HEK293T (cell line): ENCODE measurements around the gene PEX13.
A peak's percentile ranks its signal among the peaks of the same experiment; 100 is the strongest.
"Not testable (repeated sequence)": the region's sequence is repeated elsewhere in the genome, so short reads cannot be mapped to it uniquely, and the experiment has no call there.

Source experiments
- CTCF ChIA-PET: fragments of 350-600 bp; formaldehyde crosslinking; extraction: SDS; loops from one replicate; lab custom pipeline; 2021; ENCODE audit warnings: antibody characterized with exemption, inconsistent platforms; lab: Yijun Ruan, JAX
- POLR2A ChIA-PET: fragments of 350-600 bp; formaldehyde crosslinking; extraction: SDS; loops from one replicate; lab custom pipeline; 2020; ENCODE audit warnings: antibody characterized with exemption, inconsistent platforms; lab: Yijun Ruan, JAX
- DNase-seq: peaks from one replicate; pipeline ENCODE4 v3.0.0; 2012; ENCODE audit warnings: mixed read lengths; ENCODE audit errors: extremely low spot score
- ARNT ChIP-seq: fragments of 450-650 bp; IDR thresholded peaks from 2 replicates; pipeline ENCODE4 v1.6.1; 2017; ENCODE audit warnings: mild to moderate bottlenecking
- BHLHE40 ChIP-seq: fragments of 450-650 bp; IDR thresholded peaks from 2 replicates; pipeline ENCODE4 v1.6.1; 2016; ENCODE audit warnings: mild to moderate bottlenecking, moderate library complexity, borderline replicate concordance
- CTBP1 ChIP-seq: fragments of 450-650 bp; IDR thresholded peaks from 2 replicates; pipeline ENCODE4 v1.6.1; 2016; ENCODE audit warnings: borderline replicate concordance
- ELF4 ChIP-seq: fragments of 450-650 bp; IDR thresholded peaks from 2 replicates; pipeline ENCODE4 v1.6.1; 2017; ENCODE audit warnings: antibody characterized with exemption
- FOXA1 ChIP-seq: fragments of 450-650 bp; IDR thresholded peaks from 2 replicates; pipeline ENCODE4 v1.6.1; 2016; ENCODE audit warnings: mild to moderate bottlenecking
- FOXK2 ChIP-seq: fragments of 450-650 bp; IDR thresholded peaks from 2 replicates; pipeline ENCODE4 v1.6.1; 2016; ENCODE audit warnings: mild to moderate bottlenecking
- FOXM1 ChIP-seq: fragments of 450-650 bp; IDR thresholded peaks from 2 replicates; pipeline ENCODE4 v1.6.1; 2017; ENCODE audit warnings: mild to moderate bottlenecking, borderline replicate concordance
- HDGF ChIP-seq: fragments of 450-650 bp; IDR thresholded peaks from 2 replicates; pipeline ENCODE4 v1.6.1; 2017; ENCODE audit warnings: antibody characterized with exemption, borderline replicate concordance
- L3MBTL2 ChIP-seq: fragments of 450-650 bp; conservative IDR thresholded peaks from 2 replicates; pipeline ENCODE4 v1.6.1; 2016; ENCODE audit warnings: mild to moderate bottlenecking
- LEF1 ChIP-seq: fragments of 450-650 bp; IDR thresholded peaks from 2 replicates; pipeline ENCODE4 v1.6.1; 2017; ENCODE audit warnings: mild to moderate bottlenecking, borderline replicate concordance
- NFRKB ChIP-seq: fragments of 450-650 bp; IDR thresholded peaks from 2 replicates; pipeline ENCODE4 v1.6.1; 2016; ENCODE audit warnings: mild to moderate bottlenecking, moderate library complexity
- PKNOX1 ChIP-seq: fragments of 450-650 bp; IDR thresholded peaks from 2 replicates; pipeline ENCODE4 v1.6.1; 2016
- SP1 ChIP-seq: fragments of 450-650 bp; IDR thresholded peaks from 2 replicates; pipeline ENCODE4 v1.6.1; 2017
- SUZ12 ChIP-seq: fragments of 450-650 bp; IDR thresholded peaks from 2 replicates; pipeline ENCODE4 v1.6.1; 2016; ENCODE audit warnings: mild to moderate bottlenecking
- TARDBP ChIP-seq: fragments of 450-650 bp; IDR thresholded peaks from 2 replicates; pipeline ENCODE4 v1.6.1; 2016
- ZNF384 ChIP-seq: fragments of 450-650 bp; IDR thresholded peaks from 2 replicates; pipeline ENCODE4 v1.6.1; 2016

Gene PEX13

DNA sequence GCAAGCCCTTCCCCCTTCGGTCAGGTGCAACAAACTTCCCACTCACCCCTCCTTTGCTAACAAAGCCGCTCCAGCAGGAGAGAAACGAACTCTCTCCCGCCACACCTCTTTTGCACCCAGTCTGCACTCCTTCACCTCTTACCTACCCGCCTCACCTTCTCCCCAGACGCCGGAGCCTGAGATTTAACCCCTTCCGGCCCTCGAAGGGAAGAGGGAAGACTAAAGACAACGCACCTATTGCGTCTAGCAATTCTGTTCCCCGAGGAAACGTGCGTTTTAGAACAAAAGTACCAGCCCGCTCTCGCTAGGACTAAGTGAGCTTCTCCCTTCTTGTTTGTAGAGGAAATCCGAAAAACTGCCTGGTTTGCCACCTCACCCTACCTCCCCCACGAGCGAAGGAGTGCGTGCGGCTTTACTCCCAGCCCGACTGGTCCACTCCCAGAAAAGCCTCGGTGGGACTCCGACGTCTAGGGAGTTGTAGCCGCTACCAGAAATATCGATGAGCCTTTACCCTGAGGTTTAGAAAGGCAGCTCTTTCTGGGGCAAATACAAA lies 441 bp upstream of the PEX13 start:
- CTCF ChIA-PET = no interaction called here

DNA sequence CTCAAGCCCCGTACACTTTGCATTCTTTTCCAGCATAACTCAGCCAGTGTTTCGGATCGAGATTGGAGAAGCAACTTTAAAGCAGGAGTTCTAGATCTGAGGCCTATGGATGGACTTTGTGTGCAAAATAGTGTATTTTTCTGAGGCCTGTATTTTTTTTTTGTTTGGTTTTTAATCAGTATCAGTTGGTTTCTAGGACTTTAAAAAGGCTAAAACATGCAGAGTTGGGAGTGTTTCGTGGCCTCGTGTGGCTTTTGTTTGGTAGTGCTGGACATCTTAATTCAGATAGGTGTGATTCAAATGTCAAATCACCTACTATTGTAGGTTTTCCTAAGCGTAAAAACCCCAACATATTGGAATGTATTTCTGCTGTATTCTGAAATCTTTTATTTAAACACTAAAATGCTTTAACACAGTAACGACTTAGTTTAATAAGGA lies 817 bp downstream of the PEX13 start:
- CTCF ChIA-PET = no interaction called here

More for the DNA sequence above, 441 bp upstream of the PEX13 start:
- TF ChIP-seq FOXK2 = no peak
- no peak for TF ChIP-seq SP1
- TF ChIP-seq ELF4 = peak; percentile 54; the same call in 1 of the 2 replicates
- peak; percentile 92 for TF ChIP-seq NFRKB
- peak; percentile 91 for TF ChIP-seq L3MBTL2
- TF ChIP-seq ZNF384 = no peak
- TF ChIP-seq FOXM1 = no peak
- no peak for TF ChIP-seq LEF1
- TF ChIP-seq ARNT = no peak
- no peak for TF ChIP-seq FOXA1
- TF ChIP-seq SUZ12 = no peak
- TF ChIP-seq HDGF = no peak
- TF ChIP-seq PKNOX1 = no peak
- TF ChIP-seq CTBP1 = peak; percentile 93
- POLR2A ChIA-PET = interaction anchor here (0.5 to 2.1 kb wide), 7 partner anchors 10 to 686 kb away, joined by 3 to 9 read pairs (median 4); partner anchors contain the start of gene PAPOLG
- peak; percentile 73 for DNase-seq

GRCh38 chr2:61018798-61019197 lies 1.3 kb downstream of the PEX13 start:
- ChIA-PET CTCF (no interaction called here), POLR2A (no interaction called here)
- TF ChIP-seq ELF4 = no peak
- TF ChIP-seq FOXK2 = no peak
- no peak for TF ChIP-seq FOXM1
- no peak for TF ChIP-seq SP1
- no peak for TF ChIP-seq LEF1
- no peak for TF ChIP-seq PKNOX1
- no peak for TF ChIP-seq ZNF384
- TF ChIP-seq HDGF = no peak
- TF ChIP-seq FOXA1 = no peak
- no peak for TF ChIP-seq ARNT
- TF ChIP-seq SUZ12 = no peak
- no peak for TF ChIP-seq TARDBP
- TF ChIP-seq NFRKB = no peak
- TF ChIP-seq CTBP1 = no peak
- no peak for TF ChIP-seq L3MBTL2
- no peak for TF ChIP-seq BHLHE40
- no peak for DNase-seq

More for the DNA sequence above, 817 bp downstream of the PEX13 start:
- DNase-seq = peak; percentile 9
- TF ChIP-seq TARDBP (no peak), L3MBTL2 (peak; percentile 51; the same call in 1 of the 2 replicates)
- POLR2A ChIA-PET = interaction anchor here (0.9 to 2.1 kb wide), 6 partner anchors 9 to 263 kb away, joined by 3 to 5 read pairs (median 4); partner anchors contain the start of gene PAPOLG

GRCh38 chr2:61021228-61021660 lies 3.7 kb downstream of the PEX13 start:
- TF ChIP-seq ELF4 = no peak
- TF ChIP-seq CTBP1 = no peak
- TF ChIP-seq FOXM1 = no peak
- no peak for TF ChIP-seq NFRKB
- TF ChIP-seq ARNT = no peak
- no peak for TF ChIP-seq SUZ12
- TF ChIP-seq TARDBP = no peak
- TF ChIP-seq PKNOX1 = no peak
- no peak for TF ChIP-seq FOXA1
- no peak for TF ChIP-seq LEF1
- no peak for TF ChIP-seq HDGF
- TF ChIP-seq ZNF384 = no peak
- no peak for TF ChIP-seq BHLHE40
- no peak for TF ChIP-seq SP1
- no peak for TF ChIP-seq FOXK2
- no peak for TF ChIP-seq L3MBTL2
- CTCF ChIA-PET = no interaction called here
- DNase-seq = no peak
- POLR2A ChIA-PET = no interaction called here

- TF ChIP-seq NFRKB (no peak), HDGF (no peak), FOXA1 (no peak)
- ChIA-PET POLR2A (no interaction called here), CTCF (interaction anchor here (0.6 kb wide), 1 partner anchor 24 kb away, joined by 5 read pairs; no protein-coding TSS in a partner anchor)
- no peak for DNase-seq
Observed at GRCh38 chr2:61023670-61024069, 6.2 kb downstream of the PEX13 start.

GRCh38 chr2:61029533-61029932 lies 12.0 kb downstream of the PEX13 start:
- ChIA-PET CTCF (no interaction called here), POLR2A (no interaction called here)
- DNase-seq = no peak
- no peak for TF ChIP-seq CTBP1
- TF ChIP-seq ELF4 = no peak
- no peak for TF ChIP-seq PKNOX1
- TF ChIP-seq FOXK2 = no peak
- no peak for TF ChIP-seq FOXM1
- TF ChIP-seq LEF1 = no peak
- no peak for TF ChIP-seq TARDBP
- TF ChIP-seq ARNT = no peak
- no peak for TF ChIP-seq FOXA1
- TF ChIP-seq NFRKB = no peak
- TF ChIP-seq HDGF = no peak
- TF ChIP-seq SUZ12 = no peak
- no peak for TF ChIP-seq SP1
- no peak for TF ChIP-seq BHLHE40
- no peak for TF ChIP-seq L3MBTL2
- no peak for TF ChIP-seq ZNF384

DNA sequence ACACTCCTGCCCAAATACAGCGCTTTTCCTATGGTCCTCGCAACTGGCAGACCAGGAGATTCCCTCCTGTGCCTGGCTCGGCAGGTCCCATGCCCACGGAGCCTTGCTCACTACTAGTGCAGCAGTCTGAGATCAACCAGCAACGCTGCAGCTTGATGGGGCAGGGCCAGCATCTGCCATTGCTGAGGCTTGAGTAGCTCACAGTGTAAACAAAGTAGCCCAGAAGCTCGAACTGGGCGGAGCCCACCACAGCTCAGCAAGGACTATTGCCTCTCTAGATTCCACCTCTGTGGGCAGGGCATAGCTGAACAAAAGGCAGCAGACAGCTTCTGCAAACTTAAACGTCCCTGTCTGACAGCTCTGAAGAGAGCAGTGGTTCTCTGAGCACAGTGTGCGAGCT lies 17.1 kb downstream of the PEX13 start:
- CTCF ChIA-PET, DNase-seq: not testable (repeated sequence)
- POLR2A ChIA-PET = interaction anchor here (1.1 kb wide), 1 partner anchor 729 kb away, joined by 3 read pairs; no protein-coding TSS in a partner anchor

- POLR2A ChIA-PET = not testable (repeated sequence)
Observed at GRCh38 chr2:61036643-61037042, 19.1 kb downstream of the PEX13 start.

More at GRCh38 chr2:61036643-61037042, 19.1 kb downstream of the PEX13 start:
- CTCF ChIA-PET, DNase-seq: not testable (repeated sequence)
